Posterior cingulate gyrus (tissue), 11 donors: ENCODE data around the gene PAIP2B.
A peak's percentile ranks its signal among the peaks of the same experiment; 100 is the strongest.
"Not testable (repeated sequence)": the region's sequence is repeated elsewhere in the genome, so short reads cannot be mapped to it uniquely, and the experiment has no call there.

Experiments
- DNase-seq, 10 donors: peaks; one replicate each; pipeline versions ENCODE4 v3.0.0 to v3.0.0-alpha.2; 2020 to 2021; ENCODE audit warnings: mixed read lengths in 3 of 10
- intact Hi-C: fragments of 100-400 bp; cut with DNase I; formaldehyde crosslinking; loops from one replicate; pipeline ENCODE4 v1.15.1; 2023

PAIP2B gene

GRCh38 chr2:71226965-71227560 is at the start of gene PAIP2B:
Gene PAIP2B, minus strand, starts transcription at chr2:71227103. Its CDS starts 24,514 bp downstream, at chr2:71202589.
- peak; percentile 98 to 100 (median 99) for DNase-seq
- intact Hi-C loops: loop anchor here (1.0 kb wide), 1 partner anchor 49 kb away; no protein-coding TSS in a partner anchor

GRCh38 chr2:71275939-71276310 is 49.0 kb upstream of the PAIP2B start:
- intact Hi-C loops: loop anchor here (1.0 to 5.0 kb wide), 2 partner anchors 49 to 56 kb away; partner anchors contain the start of genes PAIP2B and ZNF638
- no peak for DNase-seq

- peak in 1 of 10 donors; percentile 66 for DNase-seq
- intact Hi-C loops: no loop called here
Observed at GRCh38 chr2:71269511-71270090, 42.7 kb upstream of the PAIP2B start.

- intact Hi-C loops: no loop called here
Observed at GRCh38 chr2:71263386-71263785, 36.5 kb upstream of the PAIP2B start.

GRCh38 chr2:71261534-71261933 is 34.6 kb upstream of the PAIP2B start:
- intact Hi-C loops: no loop called here
- no peak for DNase-seq

More at GRCh38 chr2:71263386-71263785, 36.5 kb upstream of the PAIP2B start:
- no peak for DNase-seq

- DNase-seq: peak in 8 of 10 donors; percentile 24 to 94 (median 61)
- intact Hi-C loops: no loop called here
Observed at GRCh38 chr2:71256421-71256820, 29.5 kb upstream of the PAIP2B start.

GRCh38 chr2:71254776-71255175 is 27.9 kb upstream of the PAIP2B start:
- intact Hi-C loops: no loop called here
- DNase-seq: no peak

- intact Hi-C loops: no loop called here
- DNase-seq: no peak
Observed at GRCh38 chr2:71254078-71254477, 27.2 kb upstream of the PAIP2B start.

GRCh38 chr2:71253476-71253875 is 26.6 kb upstream of the PAIP2B start:
- no peak for DNase-seq
- intact Hi-C loops: no loop called here

GRCh38 chr2:71252862-71253261 is 26.0 kb upstream of the PAIP2B start:
- intact Hi-C loops: no loop called here
- no peak for DNase-seq

- DNase-seq: peak in 2 of 10 donors; percentile 27 to 35
- intact Hi-C loops: no loop called here
Observed at GRCh38 chr2:71250935-71251334, 24.0 kb upstream of the PAIP2B start.

- no peak for DNase-seq
- intact Hi-C loops: no loop called here
Observed at GRCh38 chr2:71244302-71244660, 17.4 kb upstream of the PAIP2B start.

- peak in 7 of 10 donors; percentile 20 to 88 (median 41) for DNase-seq
- intact Hi-C loops: no loop called here
Observed at GRCh38 chr2:71243634-71244301, 16.9 kb upstream of the PAIP2B start.

- peak in 3 of 10 donors; percentile 10 to 34 (median 22) for DNase-seq
- intact Hi-C loops: no loop called here
Observed at GRCh38 chr2:71240794-71241193, 13.9 kb upstream of the PAIP2B start.

- intact Hi-C loops: no loop called here
Observed at GRCh38 chr2:71238089-71238488, 11.2 kb upstream of the PAIP2B start.

GRCh38 chr2:71235930-71236587 is 9.2 kb upstream of the PAIP2B start:
- DNase-seq: no peak
- intact Hi-C loops: no loop called here

More at GRCh38 chr2:71238089-71238488, 11.2 kb upstream of the PAIP2B start:
- DNase-seq: no peak

- intact Hi-C loops, DNase-seq: not testable (repeated sequence)
Observed at GRCh38 chr2:71233072-71233471, 6.2 kb upstream of the PAIP2B start.

GRCh38 chr2:71226096-71226964 is 573 bp downstream of the PAIP2B start:
- intact Hi-C loops: no loop called here
- DNase-seq: peak in 7 of 10 donors; percentile 8 to 80 (median 42)

GRCh38 chr2:71224935-71225334 is 2.0 kb downstream of the PAIP2B start:
- DNase-seq: no peak
- intact Hi-C loops: loop anchor here (1.0 kb wide), 1 partner anchor 285 kb away; no protein-coding TSS in a partner anchor

- DNase-seq: no peak
- intact Hi-C loops: loop anchor here (1.0 kb wide), 1 partner anchor 286 kb away; no protein-coding TSS in a partner anchor
Observed at GRCh38 chr2:71224457-71224856, 2.4 kb downstream of the PAIP2B start.
